Measurements from ENCODE around the gene AMBRA1.

AMBRA1 gene

DNA sequence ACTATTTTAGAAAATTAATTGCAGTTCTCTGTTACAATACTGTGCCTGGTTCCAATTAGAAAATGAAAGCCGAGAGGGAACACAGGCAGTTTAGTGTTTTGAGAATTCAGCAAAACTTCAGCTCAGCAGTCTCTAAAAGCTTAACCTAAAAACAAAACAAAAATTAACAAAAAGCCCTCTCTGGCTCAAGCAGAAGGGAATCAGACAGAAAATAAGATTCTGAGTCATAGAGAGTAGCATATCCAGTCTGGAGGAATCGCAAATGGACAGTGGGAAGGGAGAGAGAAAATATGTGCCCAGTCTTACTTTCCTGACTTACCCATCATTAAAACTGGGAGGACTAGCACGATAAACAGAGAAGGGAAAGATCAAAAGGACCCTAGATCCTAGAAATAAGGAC, 164.1 kb downstream of the AMBRA1 start:
- FAIRE-seq (no peak), DNase-seq (ENCODE audit: insufficient read length, low spot score) (no peak)
- TF ChIP-seq, protein P1, sequence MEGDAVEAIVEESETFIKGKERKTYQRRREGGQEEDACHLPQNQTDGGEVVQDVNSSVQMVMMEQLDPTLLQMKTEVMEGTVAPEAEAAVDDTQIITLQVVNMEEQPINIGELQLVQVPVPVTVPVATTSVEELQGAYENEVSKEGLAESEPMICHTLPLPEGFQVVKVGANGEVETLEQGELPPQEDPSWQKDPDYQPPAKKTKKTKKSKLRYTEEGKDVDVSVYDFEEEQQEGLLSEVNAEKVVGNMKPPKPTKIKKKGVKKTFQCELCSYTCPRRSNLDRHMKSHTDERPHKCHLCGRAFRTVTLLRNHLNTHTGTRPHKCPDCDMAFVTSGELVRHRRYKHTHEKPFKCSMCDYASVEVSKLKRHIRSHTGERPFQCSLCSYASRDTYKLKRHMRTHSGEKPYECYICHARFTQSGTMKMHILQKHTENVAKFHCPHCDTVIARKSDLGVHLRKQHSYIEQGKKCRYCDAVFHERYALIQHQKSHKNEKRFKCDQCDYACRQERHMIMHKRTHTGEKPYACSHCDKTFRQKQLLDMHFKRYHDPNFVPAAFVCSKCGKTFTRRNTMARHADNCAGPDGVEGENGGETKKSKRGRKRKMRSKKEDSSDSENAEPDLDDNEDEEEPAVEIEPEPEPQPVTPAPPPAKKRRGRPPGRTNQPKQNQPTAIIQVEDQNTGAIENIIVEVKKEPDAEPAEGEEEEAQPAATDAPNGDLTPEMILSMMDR (IDR thresholded peaks at IDR 0.05; ENCODE audit: insufficient read depth, missing control alignments) = no peak

DNA sequence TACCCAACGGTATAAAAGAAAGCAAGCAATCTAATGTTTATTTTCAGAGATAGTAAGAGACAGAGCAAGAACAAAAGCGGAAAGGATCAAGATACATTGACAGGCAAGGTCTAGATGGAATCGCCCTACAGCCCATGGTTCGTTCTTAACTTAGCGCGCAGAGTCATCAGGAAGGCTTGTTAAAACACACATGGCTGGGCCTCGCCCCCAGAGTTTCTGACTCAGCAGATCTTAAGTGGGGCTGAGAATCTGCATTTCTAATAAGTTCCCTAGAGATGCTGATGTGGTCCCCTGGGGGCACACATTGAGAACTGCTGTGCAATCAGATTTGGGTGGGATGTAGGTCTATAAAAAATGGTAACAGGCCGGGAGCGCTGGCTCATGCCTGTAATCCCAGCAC, 166.5 kb downstream of the AMBRA1 start:
- no peak for FAIRE-seq
- TF ChIP-seq, protein P1 (IDR thresholded peaks at IDR 0.05; ENCODE audit: insufficient read depth, missing control alignments) = no peak
- DNase-seq (ENCODE audit: insufficient read length, low spot score) = no peak

DNA sequence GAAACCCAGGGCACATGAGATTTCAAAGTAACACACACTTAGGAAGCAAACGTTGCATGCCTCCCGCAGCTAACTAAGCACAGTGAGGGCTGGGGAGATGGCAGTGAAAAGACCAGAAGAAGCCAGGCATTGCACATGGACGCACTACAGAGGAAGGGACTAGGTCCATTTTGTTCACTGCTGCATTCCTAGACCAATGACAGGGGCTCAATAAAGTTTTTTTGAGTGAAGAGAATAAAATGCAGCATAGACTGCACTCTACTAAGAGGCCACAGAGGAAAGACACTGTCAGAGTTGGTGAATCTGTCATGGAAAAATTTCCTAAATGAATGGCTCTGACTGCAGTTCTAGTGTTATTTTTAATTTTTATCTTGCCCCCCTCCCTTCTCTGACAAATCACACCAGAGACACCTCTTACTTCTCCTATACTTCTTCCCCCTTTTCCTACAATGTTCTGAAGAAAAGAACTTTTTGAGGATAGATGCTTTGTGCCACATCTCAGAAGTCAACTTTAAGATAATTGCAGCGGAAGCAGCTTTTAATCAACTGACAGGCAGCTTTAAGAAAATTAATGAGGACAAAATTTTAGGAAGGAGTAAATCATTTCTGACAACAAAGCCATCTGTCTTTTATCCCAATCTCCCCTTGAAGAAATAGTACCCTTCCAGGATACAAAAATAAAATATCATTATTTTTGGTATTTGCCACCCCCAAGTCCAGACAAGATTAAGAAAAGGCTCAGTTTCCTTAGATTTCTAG, 167.4 kb downstream of the AMBRA1 start:
- TF ChIP-seq, protein P1 (IDR thresholded peaks at IDR 0.05; ENCODE audit: insufficient read depth, missing control alignments) = no peak
- FAIRE-seq (no peak), DNase-seq (ENCODE audit: insufficient read length, low spot score) (no peak)

DNA sequence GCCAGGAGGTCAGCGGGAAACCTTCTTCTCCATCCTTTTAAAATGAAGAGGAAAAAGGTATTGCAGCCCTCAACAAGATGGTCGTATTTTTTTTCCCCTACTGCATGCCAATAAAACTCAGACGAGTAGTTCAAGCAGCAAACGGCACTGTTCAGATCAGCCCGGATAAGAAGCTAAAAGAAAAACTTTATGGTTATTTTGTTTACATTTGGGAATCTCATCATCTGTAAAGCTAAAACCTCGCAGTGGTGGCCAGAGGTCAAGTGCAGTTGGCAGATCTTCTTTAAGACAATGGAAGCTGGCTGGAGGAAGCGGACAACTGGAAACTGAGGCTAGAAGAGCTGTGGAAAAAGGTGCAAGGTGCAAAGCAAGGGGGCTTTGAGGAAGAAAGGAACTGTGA, 171.2 kb downstream of the AMBRA1 start:
- TF ChIP-seq, protein P1 (IDR thresholded peaks at IDR 0.05; ENCODE audit: insufficient read depth, missing control alignments) = no peak
- FAIRE-seq = no peak
- no peak for DNase-seq (ENCODE audit: insufficient read length, low spot score)

DNA sequence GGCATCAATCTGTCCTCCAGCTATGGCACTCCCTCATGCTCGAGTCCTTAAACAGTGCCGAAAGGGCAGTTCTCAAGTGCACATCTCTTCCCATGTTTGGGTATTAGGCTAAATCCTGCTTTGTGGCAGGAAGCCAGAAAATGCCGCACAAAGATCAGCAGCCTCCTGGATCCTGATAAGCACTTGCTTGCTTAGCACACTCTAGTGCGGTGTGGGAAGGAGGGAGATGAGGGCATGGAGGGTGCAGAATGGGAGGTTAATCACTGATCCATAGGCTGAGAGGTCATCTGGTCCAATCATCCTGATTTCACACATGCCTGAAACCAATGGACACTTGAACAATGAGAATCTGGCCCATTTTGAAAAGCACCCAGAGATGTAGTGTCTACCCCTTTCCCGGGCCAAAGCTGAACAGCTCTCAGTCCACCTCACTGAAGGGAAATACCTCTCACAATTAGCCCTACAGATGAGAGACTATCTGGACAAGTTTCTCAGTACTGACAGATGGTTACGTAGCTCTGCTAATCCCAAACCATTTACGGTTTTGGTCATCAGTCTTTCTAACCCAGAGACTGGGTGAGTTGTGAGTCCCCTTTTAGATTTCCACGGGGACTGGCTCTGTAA, 172.5 kb downstream of the AMBRA1 start:
- DNase-seq (ENCODE audit: insufficient read length, low spot score) (peak; percentile 46), FAIRE-seq (peak; percentile 87)
- TF ChIP-seq, protein P1 (IDR thresholded peaks at IDR 0.05; ENCODE audit: insufficient read depth, missing control alignments) = no peak

DNA sequence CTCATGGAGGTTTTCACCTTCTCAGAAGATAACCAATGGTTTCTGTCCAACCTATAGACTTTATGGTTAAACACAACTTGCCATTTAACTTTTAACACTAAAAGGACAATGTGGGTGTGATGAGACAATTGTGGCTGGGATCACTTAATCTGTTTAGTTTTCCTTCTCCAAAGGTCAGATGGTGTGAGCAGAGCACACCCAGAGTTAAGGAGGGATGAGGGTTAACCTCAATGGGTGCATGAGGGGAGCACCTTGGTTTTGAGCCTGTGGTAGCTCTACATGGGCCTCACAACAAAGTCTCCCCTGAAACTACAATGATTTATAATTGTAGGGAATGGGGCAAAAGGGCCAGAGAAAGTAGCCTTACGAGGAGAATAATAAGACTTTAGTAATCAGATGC, 173.3 kb downstream of the AMBRA1 start:
- FAIRE-seq (no peak), DNase-seq (ENCODE audit: insufficient read length, low spot score) (no peak)
- TF ChIP-seq, protein P1 (IDR thresholded peaks at IDR 0.05; ENCODE audit: insufficient read depth, missing control alignments) = no peak

DNA sequence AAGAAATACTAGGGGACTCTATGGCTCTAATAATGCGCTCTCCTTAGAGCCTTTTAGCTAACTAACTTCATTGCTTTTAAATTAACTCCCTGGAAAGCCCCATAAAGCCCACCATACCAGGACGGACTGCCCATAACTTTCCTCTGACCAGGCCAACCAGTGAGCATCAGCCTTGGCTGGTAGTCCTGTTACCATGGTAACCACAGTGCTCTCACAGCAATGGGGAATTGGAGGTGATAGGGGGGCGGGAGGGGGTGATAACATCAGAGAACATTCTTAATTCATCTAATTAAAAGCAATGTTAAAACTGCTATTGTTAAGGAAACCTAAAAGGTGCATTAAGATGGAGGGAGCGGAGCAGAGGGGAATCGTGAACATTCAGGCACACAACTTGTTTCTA, 175.1 kb downstream of the AMBRA1 start:
- TF ChIP-seq, protein P1 (IDR thresholded peaks at IDR 0.05; ENCODE audit: insufficient read depth, missing control alignments) = no peak
- DNase-seq (ENCODE audit: insufficient read length, low spot score) = no peak
- no peak for FAIRE-seq
